HEK293T (cell line): ENCODE results near the gene SMTNL2.

Source experiments
- ARNT ChIP-seq: fragments of 450-650 bp; IDR thresholded peaks from 2 replicates; pipeline ENCODE4 v1.6.1; 2017; ENCODE audit warnings: mild to moderate bottlenecking
- BHLHE40 ChIP-seq: fragments of 450-650 bp; IDR thresholded peaks from 2 replicates; pipeline ENCODE4 v1.6.1; 2016; ENCODE audit warnings: mild to moderate bottlenecking, moderate library complexity, borderline replicate concordance
- ELF4 ChIP-seq: fragments of 450-650 bp; IDR thresholded peaks from 2 replicates; pipeline ENCODE4 v1.6.1; 2017; ENCODE audit warnings: antibody characterized with exemption
- FOXA1 ChIP-seq: fragments of 450-650 bp; IDR thresholded peaks from 2 replicates; pipeline ENCODE4 v1.6.1; 2016; ENCODE audit warnings: mild to moderate bottlenecking
- FOXK2 ChIP-seq: fragments of 450-650 bp; IDR thresholded peaks from 2 replicates; pipeline ENCODE4 v1.6.1; 2016; ENCODE audit warnings: mild to moderate bottlenecking
- FOXM1 ChIP-seq: fragments of 450-650 bp; IDR thresholded peaks from 2 replicates; pipeline ENCODE4 v1.6.1; 2017; ENCODE audit warnings: mild to moderate bottlenecking, borderline replicate concordance
- HDGF ChIP-seq: fragments of 450-650 bp; IDR thresholded peaks from 2 replicates; pipeline ENCODE4 v1.6.1; 2017; ENCODE audit warnings: antibody characterized with exemption, borderline replicate concordance
- L3MBTL2 ChIP-seq: fragments of 450-650 bp; conservative IDR thresholded peaks from 2 replicates; pipeline ENCODE4 v1.6.1; 2016; ENCODE audit warnings: mild to moderate bottlenecking
- NFRKB ChIP-seq: fragments of 450-650 bp; IDR thresholded peaks from 2 replicates; pipeline ENCODE4 v1.6.1; 2016; ENCODE audit warnings: mild to moderate bottlenecking, moderate library complexity
- SP1 ChIP-seq: fragments of 450-650 bp; IDR thresholded peaks from 2 replicates; pipeline ENCODE4 v1.6.1; 2017
- SUZ12 ChIP-seq: fragments of 450-650 bp; IDR thresholded peaks from 2 replicates; pipeline ENCODE4 v1.6.1; 2016; ENCODE audit warnings: mild to moderate bottlenecking
- TARDBP ChIP-seq: fragments of 450-650 bp; IDR thresholded peaks from 2 replicates; pipeline ENCODE4 v1.6.1; 2016
- ZNF384 ChIP-seq: fragments of 450-650 bp; IDR thresholded peaks from 2 replicates; pipeline ENCODE4 v1.6.1; 2016
- TF ChIP-seq, protein P1 (sequence below): fragments of 450-650 bp; IDR thresholded peaks from 2 replicates; pipeline ENCODE4 v1.6.1; 2016

DNA sequence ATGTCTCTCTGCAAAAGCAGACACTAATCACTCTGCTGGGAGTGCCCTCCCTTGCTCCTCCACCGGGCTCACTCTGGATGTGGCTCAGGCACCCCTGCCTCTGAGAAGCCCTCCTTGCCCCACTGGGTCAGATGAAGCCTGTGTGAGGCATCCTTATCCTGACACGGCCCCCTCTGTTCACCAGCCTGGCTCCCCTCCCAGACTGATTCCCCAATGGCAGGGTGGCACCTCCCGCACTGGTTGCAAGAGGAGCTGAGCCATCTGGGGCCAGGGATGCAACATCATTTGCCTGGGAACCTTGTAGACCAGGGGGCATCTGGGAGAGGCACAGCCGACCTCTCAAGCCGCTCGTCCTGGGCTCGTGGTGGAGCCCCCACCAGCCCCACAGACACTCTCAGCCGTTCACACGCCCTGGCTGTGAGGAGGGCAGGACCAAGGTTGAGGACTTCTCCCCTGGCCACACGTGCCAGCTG, 6.7 kb downstream of the SMTNL2 start:
- no peak for TF ChIP-seq SP1
- no peak for TF ChIP-seq FOXA1
- TF ChIP-seq, protein P1, sequence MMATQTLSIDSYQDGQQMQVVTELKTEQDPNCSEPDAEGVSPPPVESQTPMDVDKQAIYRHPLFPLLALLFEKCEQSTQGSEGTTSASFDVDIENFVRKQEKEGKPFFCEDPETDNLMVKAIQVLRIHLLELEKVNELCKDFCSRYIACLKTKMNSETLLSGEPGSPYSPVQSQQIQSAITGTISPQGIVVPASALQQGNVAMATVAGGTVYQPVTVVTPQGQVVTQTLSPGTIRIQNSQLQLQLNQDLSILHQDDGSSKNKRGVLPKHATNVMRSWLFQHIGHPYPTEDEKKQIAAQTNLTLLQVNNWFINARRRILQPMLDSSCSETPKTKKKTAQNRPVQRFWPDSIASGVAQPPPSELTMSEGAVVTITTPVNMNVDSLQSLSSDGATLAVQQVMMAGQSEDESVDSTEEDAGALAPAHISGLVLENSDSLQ: no peak
- no peak for TF ChIP-seq ARNT
- no peak for TF ChIP-seq SUZ12
- no peak for TF ChIP-seq FOXK2
- TF ChIP-seq BHLHE40: no peak
- no peak for TF ChIP-seq HDGF
- TF ChIP-seq TARDBP: no peak
- TF ChIP-seq ZNF384: no peak
- no peak for TF ChIP-seq NFRKB
- no peak for TF ChIP-seq FOXM1
- TF ChIP-seq ELF4: no peak
- no peak for TF ChIP-seq L3MBTL2
